Kidney tubule cell (primary cell): ENCODE data around the gene EDA2R.

Experiments
- DNase-seq: peaks from one replicate; pipeline ENCODE4 v3.0.0-alpha.2; 2018; ENCODE audit warnings: low spot score

EDA2R gene

GRCh38 chrX:66638591-66639500, at the start of gene EDA2R:
Gene EDA2R, minus strand, starts transcription at chrX:66639078. Its CDS starts 23,058 bp downstream, at chrX:66616020.
- peak; percentile 88 for DNase-seq

DNA sequence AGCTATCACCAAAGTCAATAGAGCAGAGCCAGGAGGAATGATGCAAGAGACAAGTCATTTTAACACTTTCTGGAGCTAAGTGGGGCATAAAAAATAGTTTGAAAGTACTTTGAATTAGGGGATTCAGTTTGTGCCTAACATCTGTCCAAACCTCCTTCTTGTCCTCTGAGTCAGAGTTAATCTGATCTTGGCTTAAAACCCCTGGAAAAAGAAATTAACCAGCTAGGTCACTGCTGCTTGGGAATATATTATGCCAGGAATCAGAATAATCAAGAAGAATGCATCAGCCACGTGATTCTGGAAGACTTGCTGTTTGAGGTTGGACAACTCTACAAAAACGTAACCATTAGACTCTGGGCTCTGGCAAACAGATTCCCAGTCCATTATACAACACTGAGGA, 45.3 kb upstream of the EDA2R start:
- no peak for DNase-seq

DNA sequence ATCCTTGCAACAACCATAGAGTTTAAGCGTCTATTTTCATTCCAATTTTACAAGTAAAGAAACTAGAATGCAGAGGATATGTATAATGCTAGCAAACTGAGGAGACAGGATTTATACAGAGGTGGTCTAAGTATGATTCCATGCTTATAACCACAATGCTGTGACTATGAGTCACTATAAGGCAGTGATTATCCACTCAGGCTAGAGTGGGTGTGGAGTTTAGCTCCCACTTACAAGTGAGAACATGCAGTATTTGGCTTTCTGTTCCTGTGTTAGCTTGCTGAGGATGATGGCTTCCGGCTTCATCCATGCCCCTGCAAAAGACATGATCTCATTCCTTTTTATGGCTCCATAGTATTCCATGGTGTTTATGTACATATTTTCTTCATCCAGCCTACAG, 41.6 kb upstream of the EDA2R start:
- peak; percentile 5 for DNase-seq

- DNase-seq = no peak
Measured at GRCh38 chrX:66677430-66677829, 38.6 kb upstream of the EDA2R start.

DNA sequence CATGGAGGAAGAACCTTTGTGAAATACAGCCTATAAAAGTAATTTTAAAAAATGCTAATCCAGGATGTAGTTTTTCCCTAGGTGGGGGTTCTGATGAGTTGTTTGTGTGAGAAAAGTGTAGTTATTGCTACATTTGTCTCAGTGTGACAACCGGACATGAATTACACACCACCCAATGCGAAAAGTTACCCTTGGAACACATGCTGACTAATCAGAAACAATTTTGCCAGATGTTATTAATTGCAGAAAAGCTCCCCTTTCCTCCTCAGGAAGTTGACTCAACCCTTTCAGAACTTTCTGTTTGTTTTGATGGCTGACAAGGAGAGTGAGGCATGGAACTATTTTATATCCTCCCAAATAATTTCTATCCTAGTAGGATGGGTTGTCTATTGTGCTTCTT, 38.1 kb upstream of the EDA2R start:
- DNase-seq = peak; percentile 32

GRCh38 chrX:66676413-66676812, 37.5 kb upstream of the EDA2R start:
- DNase-seq = peak; percentile 8

DNA sequence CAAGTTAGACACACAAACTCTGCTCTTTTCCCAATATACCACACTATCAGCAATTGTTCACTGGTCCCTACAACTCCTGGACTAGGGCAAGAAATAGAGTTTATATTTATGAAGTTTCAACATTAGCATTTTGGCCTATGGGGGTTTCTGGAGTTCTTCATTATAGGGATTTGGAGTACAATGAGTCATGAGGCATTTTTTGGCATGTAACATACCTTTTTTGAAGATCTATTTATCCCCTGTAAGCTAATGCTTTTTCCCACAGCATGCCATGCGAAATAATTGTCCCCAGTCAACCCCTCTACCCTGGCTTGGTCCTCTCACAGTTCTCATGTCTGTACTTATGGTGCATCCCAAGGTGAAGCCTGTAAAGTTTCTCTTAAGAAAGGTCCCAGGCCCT, 36.7 kb upstream of the EDA2R start:
- DNase-seq = no peak

GRCh38 chrX:66674506-66674905, 35.6 kb upstream of the EDA2R start:
- DNase-seq = no peak

- DNase-seq = peak; percentile 44
Measured at GRCh38 chrX:66672106-66672505, 33.2 kb upstream of the EDA2R start.

DNA sequence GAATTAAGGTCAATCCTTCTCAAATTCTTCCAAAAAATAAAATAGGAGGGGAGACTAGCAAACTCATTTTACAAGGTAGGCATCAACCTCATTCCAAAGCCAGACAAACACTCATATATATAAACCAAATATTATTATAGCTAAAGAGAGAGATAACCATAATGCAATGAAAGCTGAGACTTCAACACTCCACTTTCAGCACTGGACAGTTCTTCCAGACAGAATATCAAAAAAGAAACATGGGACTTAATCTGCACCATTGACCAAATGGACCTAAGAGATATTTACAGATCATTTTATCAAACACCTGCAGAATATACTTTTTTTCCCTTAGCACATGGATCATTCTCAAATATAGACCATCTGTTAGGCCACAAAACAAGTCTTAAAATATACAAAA, 15.5 kb upstream of the EDA2R start:
- no peak for DNase-seq

- peak; percentile 80 for DNase-seq
Measured at GRCh38 chrX:66635360-66635759, 3.5 kb downstream of the EDA2R start.

GRCh38 chrX:66634272-66634671, 4.6 kb downstream of the EDA2R start:
- peak; percentile 19 for DNase-seq

GRCh38 chrX:66633541-66633940, 5.3 kb downstream of the EDA2R start:
- DNase-seq = peak; percentile 40

DNA sequence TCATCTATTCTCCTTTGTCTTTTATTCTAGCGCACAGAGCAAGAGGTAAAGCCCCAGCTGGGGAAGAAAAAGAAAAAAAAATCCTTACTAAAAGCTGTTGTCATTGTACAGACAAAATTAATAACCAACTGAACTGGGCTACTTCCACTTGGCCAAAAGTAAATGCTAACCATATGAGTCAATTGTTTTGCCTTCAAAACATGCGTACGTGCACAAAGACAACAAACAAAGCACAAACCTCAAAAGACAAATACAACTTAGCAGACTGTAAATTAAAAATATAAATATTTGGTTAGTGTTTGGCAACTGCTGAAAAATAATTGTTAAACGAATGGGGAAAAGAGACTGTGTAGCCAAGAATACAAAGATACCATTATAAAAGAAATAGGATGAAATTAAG, 5.9 kb downstream of the EDA2R start:
- DNase-seq = no peak

GRCh38 chrX:66632473-66632872, 6.4 kb downstream of the EDA2R start:
- DNase-seq = peak; percentile 38

GRCh38 chrX:66625525-66625924, 13.4 kb downstream of the EDA2R start:
- no peak for DNase-seq

DNA sequence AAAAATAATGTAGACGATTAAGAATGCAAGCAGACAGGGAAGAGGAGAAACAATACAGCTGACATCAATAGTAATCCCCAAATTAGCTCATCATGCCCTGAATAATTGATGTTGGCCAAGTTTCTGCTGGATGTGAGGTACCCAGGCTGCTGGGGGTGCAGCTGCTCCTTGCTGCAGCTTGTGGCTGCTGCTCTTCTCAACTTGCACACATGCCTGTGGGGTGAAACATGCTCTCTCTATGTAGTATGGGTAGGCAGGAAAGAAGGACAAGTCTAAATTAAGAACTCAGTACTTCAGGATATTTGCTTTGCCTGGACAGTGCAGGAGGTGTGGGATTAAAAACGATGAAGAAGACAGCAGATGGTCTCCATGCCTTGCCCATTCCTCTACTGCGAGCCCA, 16.7 kb downstream of the EDA2R start:
- DNase-seq = no peak

GRCh38 chrX:66616944-66617343, 21.9 kb downstream of the EDA2R start:
- DNase-seq = no peak

DNA sequence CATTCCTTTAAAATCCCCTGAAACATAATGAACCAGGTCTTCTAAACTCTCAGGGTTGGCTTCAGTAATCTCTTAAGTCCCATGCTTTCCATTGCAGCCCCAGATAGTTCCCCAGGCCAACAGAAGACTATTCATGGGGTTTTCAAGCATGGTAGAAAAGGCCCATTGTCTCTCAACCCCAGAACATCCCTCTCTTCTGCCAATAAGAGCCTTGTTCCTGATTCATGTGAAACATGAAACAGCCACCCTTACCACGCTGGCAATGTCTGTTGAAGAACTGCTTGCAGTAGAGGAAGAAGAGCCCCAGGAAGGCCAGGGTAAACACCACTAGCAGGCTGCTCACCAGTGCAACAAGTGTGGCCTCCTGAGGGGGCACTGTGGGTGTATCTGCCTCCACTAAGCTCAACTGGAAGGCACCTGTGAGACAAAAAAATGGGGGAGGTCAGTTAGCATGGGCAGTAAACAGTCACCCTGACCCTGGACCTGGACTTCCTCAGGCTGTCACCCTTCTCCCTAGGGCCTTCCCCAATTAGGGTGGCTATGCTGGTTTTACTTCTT, 36.4 kb downstream of the EDA2R start:
- no peak for DNase-seq

GRCh38 chrX:66601522-66601921, 37.4 kb downstream of the EDA2R start:
- DNase-seq = no peak

DNA sequence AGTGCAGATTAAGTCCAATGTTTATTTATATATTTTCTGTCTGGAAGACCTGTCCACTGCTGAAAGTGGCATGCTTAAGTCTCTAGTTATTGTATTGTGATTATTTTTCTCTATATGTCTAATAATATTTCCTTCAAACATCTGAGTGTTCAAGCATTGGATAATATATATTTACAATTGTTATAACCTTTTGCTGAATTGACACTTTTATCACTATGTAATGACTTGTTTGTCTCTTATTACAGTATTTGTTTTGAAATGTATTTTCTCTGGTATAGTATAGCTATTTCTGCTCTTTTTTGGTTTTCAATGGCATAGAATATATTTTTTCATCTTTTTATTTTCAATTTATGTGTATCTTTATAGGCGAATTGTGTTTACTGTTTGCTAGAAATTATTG, 59.7 kb downstream of the EDA2R start:
- DNase-seq = no peak

DNA sequence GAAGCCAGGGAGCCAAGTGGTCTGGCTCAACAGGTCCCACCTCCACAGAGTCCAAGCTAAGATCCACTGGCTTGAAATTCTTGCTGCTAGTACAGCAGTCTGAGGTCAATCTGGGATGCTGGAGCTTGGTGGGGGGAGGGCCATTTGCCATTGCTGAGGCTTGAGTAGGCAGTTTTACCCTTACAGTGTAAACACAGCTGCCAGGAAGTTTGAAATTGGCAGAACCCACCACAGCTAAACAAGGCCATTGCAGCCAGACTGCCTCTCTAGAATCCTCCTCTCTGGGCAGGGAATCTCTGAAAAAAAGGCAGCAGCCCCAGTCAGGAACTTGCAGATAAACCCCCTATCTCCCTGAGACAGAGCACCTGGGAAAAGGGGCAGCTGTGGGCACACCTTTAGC, 84.9 kb downstream of the EDA2R start:
- no peak for DNase-seq

GRCh38 chrX:66547847-66548369, 91.0 kb downstream of the EDA2R start:
- no peak for DNase-seq
